CD8-positive, alpha-beta memory T cell (primary cell): ENCODE data around the gene TMCC1. TPM values are rescaled to one million over a fixed set of nuclear protein-coding genes. Genes with fewer than 3 reads are reported as not detected.
A peak's percentile ranks its signal among the peaks of the same experiment; 100 is the strongest.

Source experiments
- CTCF ChIA-PET: fragments of 350-600 bp; sonication (Branson Sonifier 250); formaldehyde crosslinking; loops from one replicate; lab custom pipeline; 2021; ENCODE audit warnings: antibody characterized with exemption; lab: Charles Lee
- POLR2A ChIA-PET: fragments of 350-600 bp; sonication (Branson Sonifier 250); formaldehyde crosslinking; loops from one replicate; lab custom pipeline; 2021; ENCODE audit warnings: antibody characterized with exemption; lab: Charles Lee
- DNase-seq, 5 donors: peaks; one replicate each; pipeline versions ENCODE4 v3.0.0 to v3.0.0-alpha.2; 2020 to 2022; ENCODE audit warnings: mixed read lengths in 1 of 5
- H3K27ac ChIP-seq: one replicate; pipeline ENCODE4 v1.7.0; 2013; ENCODE audit warnings: low read depth, mild to moderate bottlenecking, low read length, moderate library complexity
- H3K27me3 ChIP-seq: 2 replicates; pipeline ENCODE4 v1.7.0; 2013; ENCODE audit warnings: low read length, mild to moderate bottlenecking; ENCODE audit not compliant: insufficient read depth, poor library complexity, severe bottlenecking
- H3K36me3 ChIP-seq: 2 replicates; pipeline ENCODE4 v1.7.0; 2013; ENCODE audit warnings: mild to moderate bottlenecking, low read length, moderate library complexity; ENCODE audit not compliant: insufficient read depth
- H3K4me1 ChIP-seq: 2 replicates; pipeline ENCODE4 v1.7.0; 2013; ENCODE audit warnings: mild to moderate bottlenecking, low read length, moderate library complexity; ENCODE audit not compliant: insufficient read depth
- H3K4me3 ChIP-seq: 2 replicates; pipeline ENCODE4 v1.7.0; 2013; ENCODE audit warnings: mild to moderate bottlenecking, low read length
- H3K9me3 ChIP-seq: 2 replicates; pipeline ENCODE4 v1.7.0; 2013; ENCODE audit warnings: mild to moderate bottlenecking, low read length
- H3K27ac Mint-ChIP-seq, 8 donors: one replicate each; pipeline ENCODE4 v1.8.0; 2020 to 2021; ENCODE audit warnings: mixed read lengths in 8 of 8, mild to moderate bottlenecking in 6 of 8, inconsistent platforms in 3 of 8, moderate library complexity in 3 of 8
- H3K27me3 Mint-ChIP-seq, 2 donors: one replicate each; pipeline ENCODE4 v1.8.0; 2020 to 2021; ENCODE audit warnings: mixed read lengths in 2 of 2, mild to moderate bottlenecking in 1 of 2, moderate library complexity in 1 of 2
- H3K36me3 Mint-ChIP-seq, 3 donors: one replicate each; pipeline ENCODE4 v1.8.0; 2020 to 2021; ENCODE audit warnings: mixed read lengths in 3 of 3, inconsistent platforms in 1 of 3, mild to moderate bottlenecking in 1 of 3
- H3K4me1 Mint-ChIP-seq, 3 donors: one replicate each; pipeline ENCODE4 v1.8.0; 2020 to 2021; ENCODE audit warnings: mixed read lengths in 3 of 3, inconsistent platforms in 1 of 3, mild to moderate bottlenecking in 1 of 3
- H3K4me3 Mint-ChIP-seq, 7 donors: one replicate each; pipeline ENCODE4 v1.8.0; 2020 to 2021; ENCODE audit warnings: mixed read lengths in 7 of 7, mild to moderate bottlenecking in 6 of 7, moderate library complexity in 4 of 7, inconsistent platforms in 2 of 7
- H3K9me3 Mint-ChIP-seq, 5 donors: one replicate each; pipeline ENCODE4 v1.8.0; 2020 to 2022; ENCODE audit warnings: mixed read lengths in 5 of 5, mild to moderate bottlenecking in 3 of 5, moderate library complexity in 2 of 5, inconsistent platforms in 1 of 5
- polyA plus RNA-seq: library from polyadenylated mRNA; unstranded; fragments of 300-500 nt; fragmentation: Illumina TruSeq; gene quantifications from one replicate; pipeline ENCODE4 v1.2.3, GENCODE V29; 2021
- total RNA-seq, 2 experiments: library from RNA; stranded (reverse); gene quantifications; one replicate each; pipeline ENCODE4 v1.2.3, GENCODE V29; 2021

The TMCC1 gene
- total and polyA plus RNA-seq, 3 experiments from 2014 or later: 5.6 to 18.6 (median 16.0) TPM

- ChIA-PET POLR2A (no interaction called here), CTCF (no interaction called here)
- Mint-ChIP-seq H3K9me3 (no peaks in the 10 kb centered on the region), H3K4me1 (peaks cover 15 to 37% (median 36%) of the 10 kb centered on the region in 3 donors), H3K27me3 (no peaks in the 10 kb centered on the region), H3K36me3 (peaks cover 9 to 46% (median 19%) of the 10 kb centered on the region in 3 donors), H3K27ac (peak overlapping the region in 4 of 8 donors; percentile 11 to 66 (median 36)), H3K4me3 (no peak overlapping the region)
- H3K36me3 ChIP-seq: no peaks in the 10 kb centered on the region
- H3K27me3 ChIP-seq: no peaks in the 10 kb centered on the region
- H3K9me3 ChIP-seq: no peaks in the 10 kb centered on the region
- H3K4me3 ChIP-seq: no peak overlapping the region
- H3K27ac ChIP-seq: no peak overlapping the region
- no peaks in the 10 kb centered on the region for H3K4me1 ChIP-seq
- no peak for DNase-seq
These were observed 38.2 kb downstream of the TMCC1 start for GRCh38 chr3:129855170-129855831.

GRCh38 chr3:129854460-129854859 lies 39.1 kb downstream of the TMCC1 start:
- CTCF ChIA-PET: no interaction called here
- Histone ChIP-seq H3K36me3 (no peaks in the 10 kb centered on the region), H3K4me3 (no peak overlapping the region), H3K4me1 (no peaks in the 10 kb centered on the region), H3K9me3 (no peaks in the 10 kb centered on the region), H3K27me3 (no peaks in the 10 kb centered on the region), H3K27ac (no peak overlapping the region)
- no peak for DNase-seq
- Mint-ChIP-seq H3K27ac (no peak overlapping the region), H3K4me1 (peaks cover 15 to 37% (median 36%) of the 10 kb centered on the region in 3 donors), H3K9me3 (no peaks in the 10 kb centered on the region), H3K4me3 (no peak overlapping the region), H3K27me3 (no peaks in the 10 kb centered on the region), H3K36me3 (peaks cover 9 to 47% (median 19%) of the 10 kb centered on the region in 3 donors)
- POLR2A ChIA-PET: no interaction called here

GRCh38 chr3:129845956-129846355 lies 47.6 kb downstream of the TMCC1 start:
- ChIA-PET CTCF (no interaction called here), POLR2A (no interaction called here)
- H3K4me3 Mint-ChIP-seq: no peak overlapping the region
- no peaks in the 10 kb centered on the region for H3K36me3 ChIP-seq
- no peak overlapping the region for H3K4me3 ChIP-seq
- peak overlapping the region in 1 of 8 donors; percentile 17 for H3K27ac Mint-ChIP-seq
- no peaks in the 10 kb centered on the region for H3K4me1 ChIP-seq
- DNase-seq: no peak
- no peak overlapping the region for H3K27ac ChIP-seq
- peaks cover 18 to 50% (median 20%) of the 10 kb centered on the region in 3 donors for H3K36me3 Mint-ChIP-seq
- peaks cover 3 to 15% (median 13%) of the 10 kb centered on the region in 3 donors for H3K4me1 Mint-ChIP-seq
- no peaks in the 10 kb centered on the region for H3K9me3 ChIP-seq
- no peaks in the 10 kb centered on the region for H3K27me3 ChIP-seq
- H3K9me3 Mint-ChIP-seq: peaks cover 0 to 12% (median 6%) of the 10 kb centered on the region in 5 donors
- no peaks in the 10 kb centered on the region for H3K27me3 Mint-ChIP-seq

GRCh38 chr3:129840707-129841360 lies 52.7 kb downstream of the TMCC1 start:
- no peaks in the 10 kb centered on the region for H3K27me3 ChIP-seq
- Mint-ChIP-seq H3K27me3 (no peaks in the 10 kb centered on the region), H3K4me1 (peaks cover 14 to 30% (median 22%) of the 10 kb centered on the region in 3 donors), H3K4me3 (no peak overlapping the region), H3K36me3 (peaks cover 12 to 28% (median 13%) of the 10 kb centered on the region in 3 donors), H3K9me3 (peaks cover 0 to 12% (median 6%) of the 10 kb centered on the region in 5 donors), H3K27ac (peak overlapping the region in 1 of 8 donors; percentile 6)
- no peaks in the 10 kb centered on the region for H3K9me3 ChIP-seq
- no peak overlapping the region for H3K27ac ChIP-seq
- no peak for DNase-seq
- no peak overlapping the region for H3K4me3 ChIP-seq
- CTCF ChIA-PET: no interaction called here
- POLR2A ChIA-PET: interaction anchor here (0.6 kb wide), 1 partner anchor 789 kb away, joined by 5 read pairs; no protein-coding TSS in a partner anchor
- no peaks in the 10 kb centered on the region for H3K36me3 ChIP-seq
- H3K4me1 ChIP-seq: no peaks in the 10 kb centered on the region

- ChIA-PET POLR2A (no interaction called here), CTCF (no interaction called here)
- Histone ChIP-seq H3K4me3 (no peak overlapping the region), H3K9me3 (no peaks in the 10 kb centered on the region), H3K27ac (no peak overlapping the region), H3K36me3 (no peaks in the 10 kb centered on the region), H3K4me1 (no peaks in the 10 kb centered on the region), H3K27me3 (no peaks in the 10 kb centered on the region)
- no peak overlapping the region for H3K27ac Mint-ChIP-seq
- no peak overlapping the region for H3K4me3 Mint-ChIP-seq
- peaks cover 0 to 8% (median 2%) of the 10 kb centered on the region in 5 donors for H3K9me3 Mint-ChIP-seq
- peaks cover 11 to 23% (median 19%) of the 10 kb centered on the region in 3 donors for H3K4me1 Mint-ChIP-seq
- DNase-seq: no peak
- no peaks in the 10 kb centered on the region for H3K27me3 Mint-ChIP-seq
- H3K36me3 Mint-ChIP-seq: peaks cover 6 to 15% (median 9%) of the 10 kb centered on the region in 3 donors
These were observed 55.4 kb downstream of the TMCC1 start for GRCh38 chr3:129838086-129838485.

- Histone ChIP-seq H3K27me3 (no peaks in the 10 kb centered on the region), H3K9me3 (no peaks in the 10 kb centered on the region), H3K4me3 (no peak overlapping the region), H3K27ac (no peak overlapping the region), H3K4me1 (no peaks in the 10 kb centered on the region), H3K36me3 (no peaks in the 10 kb centered on the region)
- no peak overlapping the region for H3K4me3 Mint-ChIP-seq
- ChIA-PET CTCF (interaction anchor here (0.6 kb wide), 1 partner anchor 209 kb away, joined by 3 read pairs; no protein-coding TSS in a partner anchor), POLR2A (no interaction called here)
- H3K27me3 Mint-ChIP-seq: no peaks in the 10 kb centered on the region
- no peak for DNase-seq
- H3K27ac Mint-ChIP-seq: peak overlapping the region in 2 of 8 donors; percentile 25 to 52
- peaks cover 11 to 23% (median 19%) of the 10 kb centered on the region in 3 donors for H3K4me1 Mint-ChIP-seq
- H3K36me3 Mint-ChIP-seq: peaks cover 6 to 15% (median 9%) of the 10 kb centered on the region in 3 donors
- peaks cover 0 to 3% (median 0%) of the 10 kb centered on the region in 5 donors for H3K9me3 Mint-ChIP-seq
These were observed 56.4 kb downstream of the TMCC1 start for GRCh38 chr3:129837065-129837642.

- no peaks in the 10 kb centered on the region for H3K27me3 ChIP-seq
- ChIA-PET CTCF (interaction anchor here (0.6 kb wide), 1 partner anchor 209 kb away, joined by 3 read pairs; no protein-coding TSS in a partner anchor), POLR2A (no interaction called here)
- Mint-ChIP-seq H3K4me3 (no peak overlapping the region), H3K27ac (no peak overlapping the region), H3K27me3 (no peaks in the 10 kb centered on the region), H3K9me3 (no peaks in the 10 kb centered on the region), H3K4me1 (peaks cover 11 to 23% (median 19%) of the 10 kb centered on the region in 3 donors), H3K36me3 (peaks cover 6 to 11% (median 9%) of the 10 kb centered on the region in 3 donors)
- no peak for DNase-seq
- no peaks in the 10 kb centered on the region for H3K4me1 ChIP-seq
- no peaks in the 10 kb centered on the region for H3K36me3 ChIP-seq
- H3K4me3 ChIP-seq: no peak overlapping the region
- H3K9me3 ChIP-seq: no peaks in the 10 kb centered on the region
- H3K27ac ChIP-seq: no peak overlapping the region
These were observed 57.0 kb downstream of the TMCC1 start for GRCh38 chr3:129836381-129837064.
